Keratinocyte (primary cell): ENCODE results near the gene PCCA.

Experiments
- CTCF ChIP-seq, 3 experiments: IDR thresholded peaks in 1 of 3; conservative IDR thresholded peaks in 1 of 3; optimal IDR thresholded peaks in 1 of 3; 2 replicates in 2 of 3; 3 replicates in 1 of 3; pipeline versions ENCODE3 to v1.5.1; 2011; ENCODE audit warnings: low read length in 3 of 3, mild to moderate bottlenecking in 3 of 3, moderate library complexity in 2 of 3, control low read depth in 1 of 3, inconsistent platforms in 1 of 3; ENCODE audit not compliant: insufficient read depth in 2 of 3; ENCODE audit errors: extremely low read depth in 1 of 3
- EZH2 ChIP-seq: IDR thresholded peaks from one replicate; pipeline ENCODE4 v1.6.1; 2012; ENCODE audit warnings: inconsistent platforms, mild to moderate bottlenecking, low read length, moderate library complexity

- TF ChIP-seq CTCF (optimal IDR thresholded peaks at IDR 0.05 in 1 of 3, IDR thresholded peaks at IDR 0.05 in 1 of 3, conservative IDR thresholded peaks at IDR 0.05 in 1 of 3; ENCODE audit: extremely low read depth in 1 of 3, insufficient read depth in 2 of 3, low read length in 3 of 3) (no peak), EZH2 (no peak)
These were observed 439.5 kb downstream of the PCCA start for GRCh38 chr13:100528353-100528752.
